Right lung (tissue), 5 donors: ENCODE results near the gene KCNIP1. TPM values are rescaled to one million over a fixed set of nuclear protein-coding genes. Genes with fewer than 3 reads are reported as not detected.

Source experiments
- DNase-seq, 2 donors: peaks; one replicate each; pipeline ENCODE4 v3.0.0-alpha.2; 2013
- polyA plus RNA-seq, 5 donors: library from polyadenylated mRNA; unstranded; fragments of 120-200 nt; gene quantifications; one replicate each; pipeline versions ENCODE4 v1.2.1 to v1.2.3, GENCODE V29; 2013; ENCODE audit warnings: inconsistent platforms in 1 of 5, low replicate concordance in 1 of 5; ENCODE audit not compliant: insufficient read length in 5 of 5, insufficient read depth in 1 of 5

The KCNIP1 gene
- polyA plus RNA-seq, 5 donors: 3.0 to 3.4 (median 3.3) TPM

DNA sequence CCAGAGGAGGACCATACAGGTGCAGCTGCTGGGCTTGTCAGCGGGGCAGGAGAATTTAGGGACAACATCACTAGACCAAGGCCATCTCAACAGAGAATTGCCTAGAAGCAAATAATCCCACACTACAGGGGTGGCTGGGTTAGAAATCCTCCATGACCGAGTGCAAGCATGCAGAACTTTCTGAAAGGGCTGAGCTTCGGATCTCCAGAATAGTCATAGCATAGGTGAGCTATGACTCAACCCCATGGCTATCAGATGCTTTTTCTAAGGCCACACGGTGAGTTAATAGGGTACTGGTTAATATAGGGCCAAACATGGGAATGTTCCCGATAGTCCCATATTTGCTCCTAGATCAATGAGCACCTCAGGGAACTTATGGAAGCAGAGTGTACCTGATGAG lies 4.2 kb downstream of the KCNIP1 start:
- DNase-seq: no peak

DNA sequence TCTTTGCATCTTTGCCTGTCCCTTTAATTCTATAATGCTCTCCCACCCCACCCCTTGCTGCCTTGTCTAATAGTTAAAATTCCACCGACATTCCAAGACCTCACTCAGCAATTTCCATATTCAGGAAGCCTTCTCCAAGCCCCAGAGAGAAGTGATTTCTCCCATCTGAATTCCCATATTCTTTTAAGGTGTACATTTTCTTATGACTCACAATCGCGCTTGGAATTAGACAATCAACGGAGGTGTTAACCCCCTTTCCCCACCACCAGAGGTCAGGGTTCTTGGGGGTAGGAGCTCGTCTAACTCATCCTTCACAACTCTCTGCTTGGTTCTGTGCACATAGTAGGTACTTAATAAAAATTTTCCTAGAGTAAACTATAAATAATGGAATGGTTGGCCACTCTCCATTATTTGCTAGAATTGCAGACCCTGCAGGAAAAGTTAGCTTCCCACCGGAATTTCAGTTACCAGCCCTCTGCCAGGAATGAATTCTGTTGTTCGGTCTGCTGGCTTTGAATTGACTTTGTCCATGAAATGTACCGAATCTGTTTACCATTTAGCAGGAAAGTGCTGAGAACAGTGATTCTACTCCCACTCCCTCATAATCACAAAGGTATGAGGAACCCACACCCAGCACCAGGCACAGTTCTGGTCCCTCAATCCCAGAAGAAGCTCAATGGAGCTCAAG lies 5.0 kb downstream of the KCNIP1 start:
- no peak for DNase-seq

DNA sequence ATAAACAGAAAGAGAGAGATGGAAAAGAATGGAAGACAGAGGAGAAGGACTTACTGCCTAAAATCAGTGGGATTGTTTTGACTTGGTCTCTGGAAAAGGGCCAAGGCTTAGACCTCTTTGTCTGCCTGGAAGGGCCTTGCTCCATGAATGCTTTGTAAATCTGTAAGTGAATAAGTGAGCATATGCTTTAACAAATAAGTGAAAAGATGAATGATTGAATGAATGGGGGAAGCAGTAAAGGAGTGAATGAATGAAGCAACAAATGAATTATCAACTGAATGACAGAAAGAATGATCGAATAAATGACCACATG lies 5.5 kb downstream of the KCNIP1 start:
- no peak for DNase-seq

DNA sequence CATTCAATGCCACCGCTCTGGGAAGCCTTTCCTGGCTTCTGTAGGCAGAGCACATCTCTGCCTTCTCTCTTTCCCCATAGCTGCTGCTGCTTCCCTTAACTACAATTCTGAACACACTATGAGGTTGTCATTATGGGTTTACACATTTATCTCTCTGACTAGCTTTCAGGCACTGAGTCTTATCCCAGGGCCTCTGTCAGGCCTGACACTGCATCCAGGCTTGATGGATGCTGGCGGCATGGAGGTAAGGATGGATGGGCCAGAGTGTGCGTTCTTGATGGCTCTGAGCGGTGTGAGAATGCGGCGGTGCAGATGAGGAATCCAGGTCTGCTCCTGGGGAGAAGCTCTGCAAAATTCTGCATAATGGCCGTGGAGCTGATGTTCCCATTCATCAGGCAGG lies 6.3 kb downstream of the KCNIP1 start:
- no peak for DNase-seq

DNA sequence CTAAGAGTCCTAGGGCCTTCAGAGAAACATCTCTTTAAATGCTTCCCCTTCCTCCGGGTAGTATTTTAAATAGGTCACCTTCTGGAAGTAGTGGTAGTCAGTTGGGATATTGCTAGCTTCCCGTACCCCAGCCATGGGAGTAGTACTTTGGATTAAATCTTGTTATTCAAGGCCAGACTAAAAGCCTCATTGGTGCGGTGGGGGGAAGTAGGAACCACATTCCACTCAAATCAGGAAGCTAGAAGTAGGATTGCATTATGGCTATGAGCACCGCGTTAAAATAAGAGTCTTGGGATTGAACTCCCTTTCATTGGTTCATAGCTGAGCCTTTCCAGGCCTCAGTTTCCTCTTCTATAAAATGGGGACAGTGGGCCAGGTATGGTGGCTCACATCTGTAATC lies 6.7 kb downstream of the KCNIP1 start:
- no peak for DNase-seq

DNA sequence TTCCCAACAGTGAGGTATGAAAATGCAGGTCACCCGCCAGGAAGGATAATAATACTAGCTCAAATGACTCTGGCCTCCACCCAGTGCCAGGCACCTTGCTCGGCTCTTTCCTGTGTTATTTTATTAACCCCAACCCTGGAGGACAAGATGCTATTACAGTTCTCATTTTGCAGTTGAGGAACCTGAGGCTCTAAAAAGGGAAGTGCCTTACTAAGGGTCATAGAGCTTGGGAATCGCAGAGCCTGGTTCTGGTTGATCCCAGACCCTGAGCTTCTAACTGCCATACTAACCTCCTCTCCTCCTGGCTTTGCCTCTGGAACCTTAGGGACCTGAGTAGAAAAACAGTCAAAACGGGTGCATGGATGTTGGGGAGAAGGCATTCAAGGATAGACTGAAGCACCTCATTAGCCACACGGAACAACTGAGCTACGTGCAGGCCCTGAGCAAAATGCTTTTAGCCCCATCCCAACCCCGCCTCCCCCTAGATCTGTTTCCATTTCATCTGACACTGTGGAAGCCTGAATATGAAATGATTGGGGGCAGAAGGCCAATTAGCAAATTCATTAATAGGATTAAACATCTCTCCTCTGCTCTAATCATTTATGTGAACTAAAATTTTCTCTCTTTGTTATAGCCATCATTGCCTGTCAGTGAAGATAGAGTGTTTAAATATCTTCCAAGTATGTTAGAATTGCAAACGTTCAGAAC lies 7.9 kb downstream of the KCNIP1 start:
- no peak for DNase-seq

DNA sequence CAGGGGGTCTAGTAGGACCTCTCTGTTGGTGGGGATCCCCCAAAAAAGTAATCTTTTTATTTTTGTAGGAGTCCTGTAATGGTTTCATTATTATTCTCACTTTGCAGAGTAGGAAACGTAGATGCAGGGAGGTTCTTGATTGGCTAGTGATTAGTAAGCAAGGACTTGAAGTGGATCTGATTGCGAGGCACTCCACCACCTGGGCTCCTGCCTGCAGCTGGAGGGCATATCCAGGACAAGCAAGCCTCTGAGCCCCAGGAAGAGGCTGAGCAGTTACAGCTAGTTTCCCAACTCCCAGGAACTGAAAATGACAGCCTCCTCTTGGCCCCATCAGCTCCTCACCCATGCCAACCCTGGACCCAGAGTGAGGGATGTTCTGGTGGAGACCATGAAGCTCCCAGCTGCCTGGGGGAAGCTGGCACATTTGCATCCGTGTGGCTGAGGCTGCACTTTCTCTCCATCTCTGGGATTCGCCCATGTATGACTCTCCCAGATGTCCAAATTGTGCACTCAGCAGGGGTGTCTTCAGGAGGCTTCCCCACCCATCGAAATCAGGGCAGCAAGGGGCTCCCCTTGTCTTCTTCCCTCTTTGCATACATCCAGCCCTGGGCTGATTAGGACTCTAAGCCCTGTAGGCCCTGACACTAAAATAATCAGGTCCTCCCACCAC lies 10.2 kb downstream of the KCNIP1 start:
- no peak for DNase-seq

DNA sequence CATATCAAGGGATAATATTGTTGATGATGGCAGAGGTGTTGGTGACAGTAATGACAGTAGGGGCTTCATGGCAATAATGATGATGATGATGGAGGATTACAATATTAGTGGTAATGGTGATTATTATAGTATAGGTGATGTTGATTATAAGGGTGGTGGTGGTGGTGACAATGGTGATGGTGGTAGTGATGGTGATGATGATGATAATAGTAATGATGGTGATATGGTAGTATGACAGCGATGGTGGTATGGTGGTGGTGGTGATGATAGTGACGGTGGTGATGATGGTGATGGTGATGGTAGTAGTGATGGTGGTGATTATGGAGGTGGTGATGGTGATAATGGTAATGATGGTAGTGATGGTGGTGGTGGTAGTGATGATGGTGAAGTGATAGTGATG lies 13.6 kb downstream of the KCNIP1 start:
- DNase-seq: no peak

DNA sequence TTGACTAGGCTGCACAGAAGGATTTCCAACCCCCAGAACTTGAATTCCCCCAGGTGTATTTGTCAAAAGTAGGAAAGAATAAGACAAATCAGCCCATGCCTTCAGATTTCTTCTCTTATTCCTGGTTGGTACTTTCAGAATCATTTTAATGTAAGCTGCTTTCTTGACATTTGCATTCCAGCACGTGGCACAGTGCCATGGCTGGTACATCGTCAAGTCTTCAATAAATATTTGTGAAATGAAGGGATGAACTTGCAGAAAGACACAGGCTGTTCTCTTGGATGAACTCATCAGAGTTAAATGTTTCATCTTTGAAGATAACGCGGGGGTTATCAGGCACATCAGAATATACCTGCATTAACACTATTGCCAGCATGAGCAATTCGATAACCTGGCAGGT lies 14.5 kb downstream of the KCNIP1 start:
- DNase-seq: no peak

DNA sequence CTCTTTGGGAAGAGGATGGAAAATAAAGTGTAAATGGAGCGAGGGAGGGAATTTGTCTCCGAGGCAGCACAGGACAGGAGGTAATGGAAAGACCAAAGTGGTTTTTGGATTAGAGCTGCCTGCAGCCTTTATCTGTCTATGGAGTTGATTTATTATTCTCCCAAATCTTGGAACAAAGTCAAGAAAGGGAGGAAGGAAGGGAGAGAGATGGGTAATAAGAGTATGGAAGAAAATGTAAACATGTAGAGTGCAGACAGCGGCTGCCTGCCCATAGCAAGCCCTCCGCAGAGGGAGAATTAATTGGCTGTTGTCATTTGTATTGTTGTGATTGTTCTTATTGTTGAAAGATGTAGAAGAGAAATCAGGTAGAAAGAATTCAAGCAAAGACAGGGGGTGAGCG lies 15.7 kb downstream of the KCNIP1 start:
- DNase-seq: no peak

DNA sequence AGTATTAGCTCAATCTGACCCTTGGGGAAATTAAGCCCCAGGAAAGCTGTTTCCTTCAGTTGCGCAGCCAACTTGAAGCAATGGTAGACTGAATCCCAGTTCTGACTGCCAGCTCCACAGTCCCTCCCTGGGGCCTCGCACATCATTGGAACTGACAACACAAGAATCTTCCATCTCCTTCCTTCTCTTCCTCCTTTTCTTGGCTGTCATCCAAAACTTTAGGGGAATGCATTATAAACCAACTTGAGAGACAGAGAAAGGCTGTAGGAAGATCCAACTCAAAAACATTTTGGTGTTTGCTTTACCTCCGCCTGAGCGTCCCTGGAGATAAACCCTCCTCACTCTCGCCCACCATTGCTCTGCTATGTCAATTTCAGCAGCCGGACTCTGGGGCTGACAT lies 16.6 kb downstream of the KCNIP1 start:
- DNase-seq: no peak

DNA sequence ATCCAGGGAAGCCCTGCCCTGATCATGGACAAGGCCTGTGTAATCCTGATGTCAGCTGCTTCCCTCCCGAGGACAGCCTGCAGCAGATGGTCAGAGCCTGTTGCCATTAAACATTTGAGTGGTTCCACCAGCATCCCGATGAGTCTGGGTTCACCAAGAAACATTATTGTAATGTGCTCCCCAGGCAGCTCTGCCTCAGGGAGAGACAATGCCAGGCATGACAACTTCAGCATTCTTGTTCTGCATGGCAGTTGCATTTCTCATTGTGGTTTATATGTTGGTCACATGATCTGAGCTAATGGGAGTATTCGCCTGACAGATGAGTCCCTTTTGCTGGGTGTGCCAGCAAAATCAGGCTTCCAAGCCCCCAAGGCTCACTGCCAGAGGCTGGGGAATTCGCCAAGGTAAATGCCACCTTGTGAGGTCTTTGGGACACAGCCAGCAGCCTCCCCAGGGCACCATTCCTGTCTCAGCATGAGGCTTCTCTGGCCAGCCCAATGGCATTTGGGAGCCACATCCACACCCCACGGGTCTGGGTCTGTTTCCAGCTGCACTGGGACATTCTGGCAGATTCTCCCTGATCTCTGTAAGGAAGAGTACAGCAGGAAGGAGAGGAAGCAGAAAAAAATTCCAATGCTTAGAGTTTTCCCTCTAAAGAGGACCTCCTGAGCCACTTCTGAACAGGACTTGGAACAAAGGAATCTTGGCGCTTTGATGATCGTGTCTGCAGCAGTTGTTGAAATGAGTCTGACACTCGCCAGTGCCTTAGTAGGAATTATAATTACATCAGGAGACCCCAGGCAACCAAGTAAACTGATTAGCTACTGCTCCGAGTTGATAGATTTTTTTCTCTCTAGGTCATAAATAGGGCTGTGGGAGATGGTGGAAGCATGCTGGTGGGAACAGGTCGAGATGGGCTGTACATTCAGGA lies 18.7 kb downstream of the KCNIP1 start:
- no peak for DNase-seq

DNA sequence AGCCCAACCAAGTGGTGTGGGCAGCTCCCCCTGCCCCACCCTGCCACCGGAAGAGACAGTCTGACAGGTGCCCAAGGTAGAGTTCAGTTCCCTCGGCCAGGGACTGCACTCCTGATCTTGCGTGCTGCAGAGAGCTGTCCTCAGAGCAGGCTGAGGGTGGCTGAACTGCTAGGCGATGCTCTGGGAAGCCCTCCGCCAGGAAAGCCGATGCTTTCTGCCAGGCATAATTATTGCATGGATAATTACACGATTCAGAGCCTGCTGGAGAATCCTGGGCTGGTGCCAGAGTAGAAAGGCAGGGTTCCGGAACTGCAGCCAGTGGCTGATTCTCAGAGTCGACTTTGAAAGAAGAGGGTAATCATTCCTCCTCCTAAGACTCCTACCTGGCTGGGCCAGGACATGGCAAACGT lies 19.3 kb downstream of the KCNIP1 start:
- DNase-seq: no peak

DNA sequence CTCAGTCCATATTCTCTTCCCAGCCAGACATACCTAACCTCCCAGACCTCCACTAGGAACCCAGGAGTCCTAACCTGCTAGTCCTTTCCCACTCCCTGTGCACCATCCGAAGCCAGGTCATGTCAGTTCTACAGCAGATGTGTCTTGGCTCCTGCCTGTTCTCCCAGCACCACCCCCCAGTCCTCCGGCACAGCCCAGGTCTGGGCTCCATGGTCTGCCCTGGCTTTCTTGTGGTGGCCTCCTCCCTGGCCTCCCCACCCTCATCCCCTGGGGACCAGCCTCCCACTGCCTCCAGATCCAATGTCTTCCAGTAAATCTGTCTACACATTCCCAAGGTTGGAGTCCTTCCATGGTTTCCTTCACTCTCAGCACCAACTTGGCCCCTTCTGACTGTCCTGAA lies 20.0 kb downstream of the KCNIP1 start:
- no peak for DNase-seq

DNA sequence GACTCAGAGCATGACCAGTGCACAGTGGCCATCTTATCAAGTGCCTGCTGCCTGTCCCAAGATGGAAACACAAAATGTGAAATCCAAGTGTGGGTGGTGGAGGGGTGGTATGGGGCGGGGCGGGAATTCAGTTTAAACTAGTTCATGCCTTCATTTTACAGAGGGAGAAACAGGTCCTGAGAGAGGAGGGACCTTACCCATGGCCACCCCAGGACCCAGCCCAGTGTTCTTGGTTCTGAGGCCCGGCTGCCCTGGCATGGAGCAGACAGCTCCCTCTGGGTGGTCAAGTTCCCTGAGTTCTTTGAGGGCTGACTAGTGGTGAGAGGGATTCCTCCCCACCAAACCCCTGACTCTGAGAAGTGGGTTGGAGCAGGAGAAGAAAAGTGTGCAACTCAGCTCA lies 20.8 kb downstream of the KCNIP1 start:
- no peak for DNase-seq

DNA sequence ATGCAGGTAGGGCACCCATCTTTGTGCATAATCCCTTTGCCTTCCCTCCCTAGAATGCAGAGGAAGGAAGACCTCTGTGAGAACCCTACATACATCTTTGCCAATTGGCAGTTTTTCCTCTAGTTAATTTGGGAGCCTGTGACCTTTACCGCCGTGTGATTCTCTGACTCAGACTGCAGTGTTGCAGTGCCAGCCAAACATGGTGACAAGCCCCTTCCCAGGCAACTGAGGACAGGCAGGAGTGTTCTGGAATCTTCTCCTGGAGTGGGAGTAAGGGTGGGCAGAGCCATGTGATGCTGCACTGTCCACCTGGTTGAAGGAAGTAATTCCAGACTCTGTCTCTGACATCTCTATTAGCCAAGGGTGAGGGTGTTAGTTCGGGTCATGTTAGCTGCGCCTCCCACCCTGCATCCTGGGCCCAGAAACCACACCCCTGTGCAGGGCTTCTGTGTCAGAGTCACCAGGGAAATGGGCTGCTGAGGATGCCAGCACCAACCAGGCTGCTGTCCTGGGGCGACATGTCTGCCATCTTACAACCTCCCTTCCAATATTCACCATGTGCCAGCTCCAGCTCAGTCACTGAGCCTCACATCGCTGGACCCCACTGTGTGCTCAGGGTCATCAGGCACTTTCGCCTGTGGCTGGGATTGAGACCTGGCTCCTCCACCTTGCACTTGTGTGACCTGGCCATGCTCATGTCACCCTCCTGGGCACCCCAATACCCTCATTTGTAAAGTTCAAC lies 21.8 kb downstream of the KCNIP1 start:
- no peak for DNase-seq

DNA sequence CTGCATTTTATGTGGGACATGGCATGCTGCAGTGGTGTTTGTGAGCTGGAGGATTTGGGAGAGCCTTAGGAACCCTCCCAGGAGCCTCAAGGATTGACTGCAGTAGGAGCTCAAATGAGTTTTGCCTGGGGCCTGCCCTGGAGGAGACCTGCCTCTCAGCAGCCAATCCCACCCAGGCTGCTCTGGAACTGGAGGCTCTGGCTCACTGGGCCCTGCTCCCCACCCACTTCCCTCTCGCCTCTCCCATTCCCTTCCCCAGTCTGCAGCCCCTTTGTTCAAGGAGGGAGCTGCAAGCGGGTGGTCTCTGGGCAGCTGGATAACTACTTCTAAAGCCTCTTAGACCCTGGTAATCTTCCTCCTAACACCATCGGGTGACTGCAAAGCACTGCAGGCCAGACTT lies 24.2 kb downstream of the KCNIP1 start:
- no peak for DNase-seq

DNA sequence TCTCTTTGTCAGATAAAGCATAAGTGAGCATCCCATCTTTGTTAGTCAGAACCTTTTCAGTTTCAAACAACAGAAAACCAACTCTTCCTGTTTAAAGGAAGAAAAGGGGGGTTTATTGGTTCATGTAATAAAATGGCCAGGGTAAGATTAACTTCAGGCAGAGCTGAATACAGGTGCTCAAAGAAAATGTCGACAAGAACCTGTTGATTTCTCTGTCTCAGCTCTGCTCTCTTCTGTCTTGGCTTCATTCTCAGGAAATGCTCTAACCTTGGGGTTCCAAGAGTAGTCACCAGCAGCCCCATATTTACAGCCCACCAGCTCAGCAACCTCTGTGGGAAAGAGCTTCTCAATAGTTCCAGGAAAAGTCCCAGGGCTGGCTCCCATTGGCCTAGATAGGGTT lies 25.2 kb downstream of the KCNIP1 start:
- DNase-seq: no peak

DNA sequence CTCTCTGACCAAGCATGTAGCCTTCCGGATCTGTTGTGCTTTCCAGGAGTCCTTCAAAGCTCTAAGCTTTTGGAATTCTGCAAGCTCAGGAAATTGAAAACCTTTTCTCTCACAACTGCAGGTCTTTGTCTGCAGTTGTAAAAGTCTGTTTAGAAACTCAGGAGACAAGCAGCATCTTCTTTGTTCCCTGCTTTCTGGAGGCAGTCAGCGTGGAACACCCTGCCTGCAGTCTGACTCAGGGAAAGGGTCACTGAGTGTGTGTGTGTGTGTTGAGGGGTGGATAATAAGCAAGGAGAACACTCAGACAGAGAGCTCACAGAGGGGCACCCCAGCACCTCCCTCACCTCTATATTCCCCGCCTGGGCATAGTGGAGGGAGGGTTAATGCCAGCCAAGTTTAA lies 29.1 kb downstream of the KCNIP1 start:
- no peak for DNase-seq

DNA sequence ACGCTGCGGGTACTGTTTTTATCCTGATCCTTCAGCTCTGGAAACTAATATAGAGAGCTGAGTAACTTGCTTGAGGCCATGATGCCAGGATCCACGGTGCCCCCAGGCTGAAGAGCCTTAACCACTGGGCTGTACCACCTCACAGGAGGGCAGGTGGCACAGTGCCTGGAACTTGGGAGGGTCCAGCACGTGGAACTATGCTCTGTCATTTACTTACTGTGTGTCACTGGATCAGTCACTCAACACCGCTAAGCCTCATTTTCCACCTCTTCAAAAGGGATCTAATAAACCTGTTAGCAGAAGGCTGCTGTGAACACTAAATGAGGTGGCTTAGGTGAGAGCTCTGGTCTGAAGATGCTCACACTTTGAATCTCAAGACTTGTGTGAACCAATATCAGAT lies 29.6 kb downstream of the KCNIP1 start:
- DNase-seq: no peak

DNA sequence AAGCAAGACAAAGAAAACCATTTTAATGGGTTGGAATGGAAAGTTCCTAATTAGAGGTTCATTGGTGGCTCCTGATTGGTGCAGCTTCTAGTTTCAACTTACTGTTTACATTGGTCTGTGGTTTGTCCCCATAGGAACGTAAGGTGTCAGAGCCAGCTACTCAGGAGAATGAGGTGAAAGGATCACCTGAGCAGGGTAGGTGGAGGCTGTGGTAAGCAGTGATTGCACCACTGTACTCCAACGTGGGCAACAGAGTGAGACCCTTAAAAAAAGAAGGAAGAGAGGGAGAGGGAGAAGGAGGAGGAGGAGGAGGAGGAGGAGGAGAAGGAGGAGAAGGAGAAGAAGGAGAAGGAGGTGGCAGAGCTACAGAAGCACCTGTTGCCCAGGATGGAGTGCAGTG lies 30.4 kb downstream of the KCNIP1 start:
- no peak for DNase-seq

DNA sequence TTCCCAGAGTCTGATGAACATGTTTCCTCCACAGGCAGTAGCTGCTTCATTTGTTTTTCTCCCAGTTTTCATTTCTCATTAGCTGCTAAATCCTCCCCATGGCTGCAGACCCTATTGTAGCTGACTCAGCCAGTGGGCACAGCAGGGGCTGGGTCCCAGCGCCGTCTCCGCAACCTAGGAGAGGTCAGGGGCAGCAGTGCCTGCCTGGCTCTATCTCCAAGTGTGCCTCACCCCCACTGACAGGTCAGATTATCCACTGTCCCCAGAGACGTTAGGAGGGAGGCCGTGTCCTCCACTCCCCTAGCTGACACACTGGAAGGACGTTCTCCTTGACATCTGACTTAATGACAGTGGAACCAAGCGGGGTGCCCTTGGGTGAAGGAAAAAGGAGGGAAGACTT lies 31.1 kb downstream of the KCNIP1 start:
- DNase-seq: no peak
